ENCODE measurements around the gene HELZ2. TPM values are rescaled to one million over a fixed set of nuclear protein-coding genes. Genes with fewer than 3 reads are reported as not detected.
A peak's percentile ranks its signal among the peaks of the same experiment; 100 is the strongest.

HELZ2 gene
- total and polyA plus RNA-seq, 2 donors (not counting 1 experiment from before 2014, with no cell fraction given) = 36.3 to 52.6 TPM

DNA sequence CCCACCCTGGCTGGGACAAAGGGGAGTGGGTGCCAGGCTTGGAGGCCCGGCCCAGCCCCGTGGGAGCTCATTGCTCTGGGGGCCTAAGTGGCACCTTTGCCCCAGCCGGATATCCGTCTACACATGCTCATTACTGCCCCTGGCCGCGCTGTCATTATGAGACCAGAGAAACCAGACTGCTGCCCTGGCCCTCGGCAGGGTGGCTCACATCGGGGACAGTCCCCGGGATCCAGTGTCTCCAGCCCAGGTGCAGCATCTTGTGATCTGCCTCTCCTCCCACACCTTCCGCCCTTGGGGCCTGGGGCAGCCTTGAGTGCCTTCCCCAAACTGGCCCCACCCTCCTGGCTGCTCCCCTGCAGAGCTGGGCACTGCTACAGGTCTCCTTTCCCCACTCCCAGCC is 31.3 kb downstream of the HELZ2 start:
- CTCF ChIA-PET = interaction anchor here (0.9 to 2.8 kb wide), 3 partner anchors 10 to 165 kb away, joined by 3 to 10 read pairs (median 4); partner anchors contain the start of genes ARFRP1 and ZGPAT
- peaks cover 44 to 75% of the 10 kb centered on the region in 2 donors for H3K4me1 ChIP-seq (ENCODE audit: control insufficient read depth in 2 of 2, insufficient read depth in 2 of 2, low read length in 2 of 2)
- H3K4me1 Mint-ChIP-seq = peaks cover 57% of the 10 kb centered on the region
- H3K9me3 Mint-ChIP-seq (ENCODE audit: insufficient read depth) = no peaks in the 10 kb centered on the region
- H3K4me2 ChIP-seq (replicated peaks; ENCODE audit: low read depth, low read length, poor library complexity, severe bottlenecking) = peak overlapping the region; percentile 56
- peak overlapping the region; percentile 74 for H3K4me3 Mint-ChIP-seq
- H3K27me3 ChIP-seq (replicated peaks in 1 of 4; ENCODE audit: control extremely low read depth in 1 of 4, control insufficient read depth in 3 of 4, insufficient read depth in 4 of 4, low read length in 3 of 4) = peaks cover 0 to 2% (median 0%) of the 10 kb centered on the region in 4 experiments
- H2AFZ ChIP-seq (ENCODE audit: insufficient read depth, low read depth, low read length, poor library complexity, severe bottlenecking) = no peak overlapping the region
- no peaks in the 10 kb centered on the region for H4K20me1 ChIP-seq (ENCODE audit: control insufficient read depth, insufficient read depth, low read length, poor library complexity, severe bottlenecking)
- POLR2A ChIA-PET = interaction anchor here (0.6 to 2.1 kb wide), 7 partner anchors 10 to 93 kb away, joined by 3 to 11 read pairs (median 5); partner anchors contain the start of genes FNDC11 and GMEB2
- peak overlapping the region in 2 of 5 experiments; percentile 13 to 39 for H3K4me3 ChIP-seq (ENCODE audit: control extremely low read depth in 1 of 5, extremely low read depth in 1 of 5, insufficient read depth in 1 of 5, low read depth in 2 of 5, low read length in 4 of 5)
- no peaks in the 10 kb centered on the region for H3K9me3 ChIP-seq (ENCODE audit: control extremely low read depth in 1 of 3, control insufficient read depth in 2 of 3, insufficient read depth in 1 of 3, low read length in 2 of 3)
- peak overlapping the region; percentile 89 for H3K27ac Mint-ChIP-seq
- 58% methylated on average over 10 of the region's 10 CpGs for WGBS (ENCODE audit: insufficient coverage)
- ATAC-seq (ENCODE audit: low read depth) (peak; percentile 40), DNase-seq (peak; percentile 80)
- no peaks in the 10 kb centered on the region for H3K79me2 ChIP-seq (ENCODE audit: control insufficient read depth, insufficient read depth, low read length)
- no peaks in the 10 kb centered on the region for H3K36me3 ChIP-seq (replicated peaks in 1 of 2; ENCODE audit: control extremely low read depth in 1 of 2, control insufficient read depth in 1 of 2, extremely low read depth in 1 of 2, insufficient read depth in 2 of 2, low read length in 1 of 2)
- peak overlapping the region; percentile 35 for H3K9ac ChIP-seq (ENCODE audit: low read length)
- no peaks in the 10 kb centered on the region for H3K27me3 Mint-ChIP-seq
- no peak for TF ChIP-seq EZH2 (IDR thresholded peaks at IDR 0.05; ENCODE audit: borderline replicate concordance, insufficient read depth, low read depth, low read length, poor library complexity, severe bottlenecking)
- TF ChIP-seq, protein P1, sequence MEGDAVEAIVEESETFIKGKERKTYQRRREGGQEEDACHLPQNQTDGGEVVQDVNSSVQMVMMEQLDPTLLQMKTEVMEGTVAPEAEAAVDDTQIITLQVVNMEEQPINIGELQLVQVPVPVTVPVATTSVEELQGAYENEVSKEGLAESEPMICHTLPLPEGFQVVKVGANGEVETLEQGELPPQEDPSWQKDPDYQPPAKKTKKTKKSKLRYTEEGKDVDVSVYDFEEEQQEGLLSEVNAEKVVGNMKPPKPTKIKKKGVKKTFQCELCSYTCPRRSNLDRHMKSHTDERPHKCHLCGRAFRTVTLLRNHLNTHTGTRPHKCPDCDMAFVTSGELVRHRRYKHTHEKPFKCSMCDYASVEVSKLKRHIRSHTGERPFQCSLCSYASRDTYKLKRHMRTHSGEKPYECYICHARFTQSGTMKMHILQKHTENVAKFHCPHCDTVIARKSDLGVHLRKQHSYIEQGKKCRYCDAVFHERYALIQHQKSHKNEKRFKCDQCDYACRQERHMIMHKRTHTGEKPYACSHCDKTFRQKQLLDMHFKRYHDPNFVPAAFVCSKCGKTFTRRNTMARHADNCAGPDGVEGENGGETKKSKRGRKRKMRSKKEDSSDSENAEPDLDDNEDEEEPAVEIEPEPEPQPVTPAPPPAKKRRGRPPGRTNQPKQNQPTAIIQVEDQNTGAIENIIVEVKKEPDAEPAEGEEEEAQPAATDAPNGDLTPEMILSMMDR (IDR thresholded peaks at IDR 0.05) = no peak
- peak overlapping the region; percentile 67 to 78 for H3K27ac ChIP-seq (ENCODE audit: low read length in 2 of 2)
- intact Hi-C loops (cut with micrococcal nuclease) = loop anchor here (1.0 kb wide), 1 partner anchor 11 kb away; no protein-coding TSS in a partner anchor

DNA sequence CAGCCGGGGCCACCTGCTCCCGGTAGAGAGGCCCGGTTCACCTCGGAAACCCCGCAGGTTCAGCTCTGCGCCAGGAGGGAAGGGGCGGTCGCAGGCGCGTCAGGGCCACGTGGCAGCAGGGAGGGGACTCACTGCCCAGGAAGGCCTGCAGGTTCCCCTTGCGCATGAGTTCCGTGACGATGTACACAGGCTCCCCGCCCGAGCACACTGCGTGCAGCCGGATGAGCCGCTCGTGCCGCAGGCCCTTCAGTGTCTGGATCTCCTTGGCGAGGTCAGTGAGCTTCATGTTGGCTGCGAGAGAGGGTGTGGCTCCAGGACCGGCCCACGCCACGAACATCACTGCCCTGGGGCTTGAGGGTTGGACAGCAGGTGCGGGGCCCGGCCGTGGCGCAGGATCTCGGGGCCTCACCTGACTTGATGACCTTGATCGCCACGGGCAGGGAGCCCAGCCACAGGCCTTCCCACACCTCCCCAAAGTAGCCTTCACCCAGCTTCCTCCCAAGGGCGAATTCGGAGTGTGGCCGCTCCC is 31.9 kb downstream of the HELZ2 start:
- Histone ChIP-seq H3K79me2 (ENCODE audit: control insufficient read depth, insufficient read depth, low read length) (no peaks in the 10 kb centered on the region), H3K27me3 (replicated peaks in 1 of 4; ENCODE audit: control extremely low read depth in 1 of 4, control insufficient read depth in 3 of 4, insufficient read depth in 4 of 4, low read length in 3 of 4) (no peaks in the 10 kb centered on the region), H3K9ac (ENCODE audit: low read length) (peak overlapping the region; percentile 35), H2AFZ (ENCODE audit: insufficient read depth, low read depth, low read length, poor library complexity, severe bottlenecking) (no peak overlapping the region), H4K20me1 (ENCODE audit: control insufficient read depth, insufficient read depth, low read length, poor library complexity, severe bottlenecking) (no peaks in the 10 kb centered on the region), H3K9me3 (ENCODE audit: control extremely low read depth in 1 of 3, control insufficient read depth in 2 of 3, insufficient read depth in 1 of 3, low read length in 2 of 3) (no peaks in the 10 kb centered on the region), H3K4me2 (replicated peaks; ENCODE audit: low read depth, low read length, poor library complexity, severe bottlenecking) (peak overlapping the region; percentile 56), H3K27ac (ENCODE audit: low read length in 2 of 2) (peak overlapping the region; percentile 67 to 78), H3K4me1 (ENCODE audit: control insufficient read depth in 2 of 2, insufficient read depth in 2 of 2, low read length in 2 of 2) (peaks cover 50 to 80% of the 10 kb centered on the region in 2 donors), H3K4me3 (ENCODE audit: control extremely low read depth in 1 of 5, extremely low read depth in 1 of 5, insufficient read depth in 1 of 5, low read depth in 2 of 5, low read length in 4 of 5) (peak overlapping the region in 2 of 5 experiments; percentile 13 to 39), H3K36me3 (replicated peaks in 1 of 2; ENCODE audit: control extremely low read depth in 1 of 2, control insufficient read depth in 1 of 2, extremely low read depth in 1 of 2, insufficient read depth in 2 of 2, low read length in 1 of 2) (no peaks in the 10 kb centered on the region)
- peak; percentile 45 for DNase-seq
- Mint-ChIP-seq H3K27me3 (no peaks in the 10 kb centered on the region), H3K4me3 (peak overlapping the region; percentile 72), H3K27ac (peak overlapping the region; percentile 90), H3K9me3 (ENCODE audit: insufficient read depth) (no peaks in the 10 kb centered on the region), H3K4me1 (peaks cover 60% of the 10 kb centered on the region)
- ChIA-PET CTCF (interaction anchor here (0.9 to 2.8 kb wide), 4 partner anchors 10 to 166 kb away, joined by 3 to 10 read pairs (median 4); partner anchors contain the start of genes ARFRP1 and ZGPAT), POLR2A (interaction anchor here (0.6 to 2.1 kb wide), 11 partner anchors 11 to 399 kb away, joined by 3 to 11 read pairs (median 5); partner anchors contain the start of genes FNDC11 and GMEB2)
- no peak for ATAC-seq (ENCODE audit: low read depth)
- 76% methylated on average over 34 of the region's 36 CpGs for WGBS (ENCODE audit: insufficient coverage)
- intact Hi-C loops (cut with micrococcal nuclease) = loop anchor here (1.0 kb wide), 1 partner anchor 11 kb away; no protein-coding TSS in a partner anchor
- TF ChIP-seq EZH2 (IDR thresholded peaks at IDR 0.05; ENCODE audit: borderline replicate concordance, insufficient read depth, low read depth, low read length, poor library complexity, severe bottlenecking) = no peak
- TF ChIP-seq, protein P1 (IDR thresholded peaks at IDR 0.05) = no peak
